Neural cell (in vitro differentiated cells): ENCODE results near the gene SOX5. TPM values are rescaled to one million over a fixed set of nuclear protein-coding genes. Genes with fewer than 3 reads are reported as not detected.

Experiments
- H2AFZ ChIP-seq: fragments of 200-600, 300-800 bp; sonication (generic), shearing (Covaris generic); 2 replicates; pipeline ENCODE4 v1.6.0; 2014; ENCODE audit warnings: low read depth, mild to moderate bottlenecking, antibody characterized with exemption, low read length, moderate library complexity
- H3F3A ChIP-seq: fragments of 200-600 bp; shearing (Covaris generic); 2 replicates; pipeline ENCODE4 v1.6.1; 2016; ENCODE audit warnings: mild to moderate bottlenecking, moderate library complexity, mixed read lengths, antibody characterized with exemption, low read length; ENCODE audit not compliant: insufficient read depth, poor library complexity, severe bottlenecking
- H3K27ac ChIP-seq: fragments of 200-600, 300-800 bp; sonication (generic), shearing (Covaris generic); 2 replicates; pipeline ENCODE4 v1.5.1; 2014; ENCODE audit warnings: mild to moderate bottlenecking, low read length, moderate library complexity
- H3K27me3 ChIP-seq: fragments of 300-800, 200-600 bp; sonication (generic), shearing (Covaris generic); 2 replicates; pipeline ENCODE4 v1.6.0; 2014; ENCODE audit warnings: mild to moderate bottlenecking, low read depth, low read length, moderate library complexity; ENCODE audit not compliant: insufficient read depth
- H3K36me3 ChIP-seq: fragments of 300-800, 200-600 bp; sonication (generic), shearing (Covaris generic); 2 replicates; pipeline ENCODE4 v1.5.1; 2014; ENCODE audit warnings: mild to moderate bottlenecking, antibody characterized with exemption, low read length, moderate library complexity; ENCODE audit not compliant: insufficient read depth
- H3K4me2 ChIP-seq: fragments of 300-800, 200-600 bp; sonication (generic), shearing (Covaris generic); 2 replicates; pipeline ENCODE4 v1.6.0; 2014; ENCODE audit warnings: mild to moderate bottlenecking, low read length
- H3K4me3 ChIP-seq: fragments of 300-800, 200-600 bp; sonication (generic), shearing (Covaris generic); 2 replicates; pipeline ENCODE4 v1.5.1; 2014; ENCODE audit warnings: mild to moderate bottlenecking, low read length, moderate library complexity
- H3K79me2 ChIP-seq: fragments of 200-600 bp; shearing (Covaris generic); replicated peaks from 2 replicates; pipeline ENCODE4 v1.6.0; 2014; ENCODE audit warnings: mild to moderate bottlenecking, low read length, moderate library complexity; ENCODE audit not compliant: insufficient read depth
- H3K9ac ChIP-seq: fragments of 300-800, 200-600 bp; sonication (generic), shearing (Covaris generic); 2 replicates; pipeline ENCODE4 v1.6.1; 2016; ENCODE audit warnings: mild to moderate bottlenecking, low read length, mixed read lengths
- H3K9me2 ChIP-seq: fragments of 200-600 bp; shearing (Covaris generic); 2 replicates; pipeline ENCODE4 v1.6.1; 2016; ENCODE audit warnings: mild to moderate bottlenecking, low read length, mixed read lengths; ENCODE audit not compliant: insufficient read depth
- H3K9me3 ChIP-seq: fragments of 200-600, 300-800 bp; sonication (generic), shearing (Covaris generic); 2 replicates; pipeline ENCODE4 v1.6.1; 2016; ENCODE audit warnings: mild to moderate bottlenecking, mixed run types, low read length, moderate library complexity, mixed read lengths
- H4K20me1 ChIP-seq: fragments of 200-600 bp; shearing (Covaris generic); 2 replicates; pipeline ENCODE4 v1.6.1; 2016; ENCODE audit warnings: mild to moderate bottlenecking, mixed run types; ENCODE audit not compliant: insufficient read depth
- EP300 ChIP-seq: fragments of 450-650 bp; conservative IDR thresholded peaks from 2 replicates; pipeline ENCODE4 v1.6.1; 2014; ENCODE audit warnings: antibody characterized with exemption, mild to moderate bottlenecking, moderate library complexity; ENCODE audit not compliant: poor library complexity, severe bottlenecking
- EZH2 ChIP-seq: fragments of 200-600, 300-800 bp; shearing (Covaris generic), sonication (generic); IDR thresholded peaks from 2 replicates; pipeline ENCODE4 v1.6.1; 2014; ENCODE audit warnings: antibody characterized with exemption, low read length, borderline replicate concordance, mild to moderate bottlenecking; ENCODE audit not compliant: insufficient read depth, poor library complexity, severe bottlenecking
- MXI1 ChIP-seq: fragments of 450-650 bp; conservative IDR thresholded peaks from 2 replicates; pipeline ENCODE4 v1.6.1; 2014; ENCODE audit warnings: antibody characterized with exemption, mild to moderate bottlenecking; ENCODE audit not compliant: poor library complexity, severe bottlenecking
- POLR2AphosphoS5 ChIP-seq: IDR thresholded peaks from 2 replicates; pipeline ENCODE4 v1.6.1; 2012
- RAD21 ChIP-seq: fragments of 450-650 bp; conservative IDR thresholded peaks from 2 replicates; pipeline ENCODE4 v1.6.1; 2014; ENCODE audit warnings: antibody characterized with exemption, mild to moderate bottlenecking, moderate library complexity
- SMC3 ChIP-seq: fragments of 450-650 bp; conservative IDR thresholded peaks from 2 replicates; pipeline ENCODE4 v1.6.1; 2014; ENCODE audit warnings: antibody characterized with exemption, mild to moderate bottlenecking, moderate library complexity; ENCODE audit not compliant: poor library complexity
- TAF1 ChIP-seq: IDR thresholded peaks from 2 replicates; pipeline ENCODE4 v1.6.1; 2012; ENCODE audit warnings: low read depth
- polyA plus RNA-seq: library from polyadenylated mRNA; depleted of rRNA; stranded (reverse); fragments of >200 nt; gene quantifications from 2 replicates; pipeline ENCODE4 v1.2.3, GENCODE V29; 2014
- TF ChIP-seq, protein P1 (sequence below): IDR thresholded peaks from 2 replicates; pipeline ENCODE4 v1.6.1; 2012; ENCODE audit warnings: borderline replicate concordance
- TF ChIP-seq, protein P2 (sequence below): fragments of 450-650 bp; IDR thresholded peaks from 2 replicates; pipeline ENCODE4 v1.5.1; 2014; ENCODE audit warnings: antibody characterized with exemption, mild to moderate bottlenecking, moderate library complexity; ENCODE audit not compliant: poor library complexity, severe bottlenecking

Gene SOX5
- polyA plus RNA-seq, 1 donor from 2014 or later, result 1.8 TPM

DNA sequence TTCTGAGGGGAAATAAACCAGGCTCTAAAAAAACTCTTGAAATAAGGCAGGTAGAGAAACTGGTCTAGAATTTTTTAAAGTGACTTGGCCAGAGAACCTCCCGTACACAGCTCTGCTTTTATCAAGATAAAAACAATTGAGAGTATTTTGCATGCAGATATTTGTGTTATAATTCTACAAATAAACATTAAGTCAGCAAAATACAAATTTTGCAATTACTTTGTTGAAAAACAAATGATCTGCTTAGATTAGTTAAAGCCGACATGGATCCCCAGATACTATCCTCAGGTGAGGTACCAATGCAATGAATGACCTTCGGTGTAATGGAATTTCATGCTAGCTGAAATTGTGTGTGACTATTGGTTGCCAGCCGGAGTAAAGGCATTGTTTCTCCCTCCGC lies 197.2 kb downstream of the SOX5 start:
- no peak overlapping the region for H2AFZ ChIP-seq
- H3K9me3 ChIP-seq, result no peaks in the 10 kb centered on the region
- no peaks in the 10 kb centered on the region for H4K20me1 ChIP-seq
- H3K27me3 ChIP-seq, result no peaks in the 10 kb centered on the region
- no peaks in the 10 kb centered on the region for H3K79me2 ChIP-seq
- no peak for TF ChIP-seq SMC3
- no peak for TF ChIP-seq EP300
- no peak for TF ChIP-seq EZH2
- TF ChIP-seq, protein P1, sequence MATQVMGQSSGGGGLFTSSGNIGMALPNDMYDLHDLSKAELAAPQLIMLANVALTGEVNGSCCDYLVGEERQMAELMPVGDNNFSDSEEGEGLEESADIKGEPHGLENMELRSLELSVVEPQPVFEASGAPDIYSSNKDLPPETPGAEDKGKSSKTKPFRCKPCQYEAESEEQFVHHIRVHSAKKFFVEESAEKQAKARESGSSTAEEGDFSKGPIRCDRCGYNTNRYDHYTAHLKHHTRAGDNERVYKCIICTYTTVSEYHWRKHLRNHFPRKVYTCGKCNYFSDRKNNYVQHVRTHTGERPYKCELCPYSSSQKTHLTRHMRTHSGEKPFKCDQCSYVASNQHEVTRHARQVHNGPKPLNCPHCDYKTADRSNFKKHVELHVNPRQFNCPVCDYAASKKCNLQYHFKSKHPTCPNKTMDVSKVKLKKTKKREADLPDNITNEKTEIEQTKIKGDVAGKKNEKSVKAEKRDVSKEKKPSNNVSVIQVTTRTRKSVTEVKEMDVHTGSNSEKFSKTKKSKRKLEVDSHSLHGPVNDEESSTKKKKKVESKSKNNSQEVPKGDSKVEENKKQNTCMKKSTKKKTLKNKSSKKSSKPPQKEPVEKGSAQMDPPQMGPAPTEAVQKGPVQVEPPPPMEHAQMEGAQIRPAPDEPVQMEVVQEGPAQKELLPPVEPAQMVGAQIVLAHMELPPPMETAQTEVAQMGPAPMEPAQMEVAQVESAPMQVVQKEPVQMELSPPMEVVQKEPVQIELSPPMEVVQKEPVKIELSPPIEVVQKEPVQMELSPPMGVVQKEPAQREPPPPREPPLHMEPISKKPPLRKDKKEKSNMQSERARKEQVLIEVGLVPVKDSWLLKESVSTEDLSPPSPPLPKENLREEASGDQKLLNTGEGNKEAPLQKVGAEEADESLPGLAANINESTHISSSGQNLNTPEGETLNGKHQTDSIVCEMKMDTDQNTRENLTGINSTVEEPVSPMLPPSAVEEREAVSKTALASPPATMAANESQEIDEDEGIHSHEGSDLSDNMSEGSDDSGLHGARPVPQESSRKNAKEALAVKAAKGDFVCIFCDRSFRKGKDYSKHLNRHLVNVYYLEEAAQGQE, result no peak
- TF ChIP-seq TAF1, result no peak
- TF ChIP-seq, protein P2, sequence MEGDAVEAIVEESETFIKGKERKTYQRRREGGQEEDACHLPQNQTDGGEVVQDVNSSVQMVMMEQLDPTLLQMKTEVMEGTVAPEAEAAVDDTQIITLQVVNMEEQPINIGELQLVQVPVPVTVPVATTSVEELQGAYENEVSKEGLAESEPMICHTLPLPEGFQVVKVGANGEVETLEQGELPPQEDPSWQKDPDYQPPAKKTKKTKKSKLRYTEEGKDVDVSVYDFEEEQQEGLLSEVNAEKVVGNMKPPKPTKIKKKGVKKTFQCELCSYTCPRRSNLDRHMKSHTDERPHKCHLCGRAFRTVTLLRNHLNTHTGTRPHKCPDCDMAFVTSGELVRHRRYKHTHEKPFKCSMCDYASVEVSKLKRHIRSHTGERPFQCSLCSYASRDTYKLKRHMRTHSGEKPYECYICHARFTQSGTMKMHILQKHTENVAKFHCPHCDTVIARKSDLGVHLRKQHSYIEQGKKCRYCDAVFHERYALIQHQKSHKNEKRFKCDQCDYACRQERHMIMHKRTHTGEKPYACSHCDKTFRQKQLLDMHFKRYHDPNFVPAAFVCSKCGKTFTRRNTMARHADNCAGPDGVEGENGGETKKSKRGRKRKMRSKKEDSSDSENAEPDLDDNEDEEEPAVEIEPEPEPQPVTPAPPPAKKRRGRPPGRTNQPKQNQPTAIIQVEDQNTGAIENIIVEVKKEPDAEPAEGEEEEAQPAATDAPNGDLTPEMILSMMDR, result no peak
- TF ChIP-seq POLR2AphosphoS5, result no peak
- no peak for TF ChIP-seq RAD21
- TF ChIP-seq MXI1, result no peak
- H3K36me3 ChIP-seq, result no peaks in the 10 kb centered on the region
- no peak overlapping the region for H3K4me2 ChIP-seq
- no peak overlapping the region for H3K9ac ChIP-seq
- H3K27ac ChIP-seq, result no peak overlapping the region
- H3F3A ChIP-seq, result no peaks in the 10 kb centered on the region
- no peaks in the 10 kb centered on the region for H3K9me2 ChIP-seq
- H3K4me3 ChIP-seq, result no peak overlapping the region

- no peaks in the 10 kb centered on the region for H4K20me1 ChIP-seq
- H3F3A ChIP-seq, result no peaks in the 10 kb centered on the region
- TF ChIP-seq EP300 (no peak), TAF1 (no peak), MXI1 (no peak), RAD21 (no peak), POLR2AphosphoS5 (no peak), EZH2 (no peak), SMC3 (no peak)
- TF ChIP-seq, protein P1, result no peak
- TF ChIP-seq, protein P2, result no peak
- H2AFZ ChIP-seq, result no peak overlapping the region
- no peaks in the 10 kb centered on the region for H3K9me3 ChIP-seq
- no peaks in the 10 kb centered on the region for H3K9me2 ChIP-seq
- H3K9ac ChIP-seq, result no peak overlapping the region
- no peaks in the 10 kb centered on the region for H3K27me3 ChIP-seq
- no peaks in the 10 kb centered on the region for H3K79me2 ChIP-seq
- H3K4me3 ChIP-seq, result no peak overlapping the region
- no peak overlapping the region for H3K27ac ChIP-seq
- no peaks in the 10 kb centered on the region for H3K36me3 ChIP-seq
- H3K4me2 ChIP-seq, result no peak overlapping the region
These were observed 197.8 kb downstream of the SOX5 start for GRCh38 chr12:23751641-23752040.
